Stomach smooth muscle (tissue), 2 donors: ENCODE results near the gene SRGAP3.

Experiments used
- H3K27ac ChIP-seq: one replicate; pipeline ENCODE4 v1.7.0; 2013; ENCODE audit warnings: mild to moderate bottlenecking, low read length, inconsistent platforms
- H3K27me3 ChIP-seq, 2 donors: one replicate each; pipeline ENCODE4 v1.7.0; 2013; ENCODE audit warnings: low read length in 2 of 2; ENCODE audit not compliant: insufficient read depth in 2 of 2, control insufficient read depth in 1 of 2
- H3K36me3 ChIP-seq, 2 donors: one replicate each; pipeline ENCODE4 v1.7.0; 2013; ENCODE audit warnings: low read length in 2 of 2; ENCODE audit not compliant: control insufficient read depth in 2 of 2, insufficient read depth in 2 of 2
- H3K4me1 ChIP-seq: one replicate; pipeline ENCODE4 v1.7.0; 2013; ENCODE audit warnings: low read length; ENCODE audit not compliant: control insufficient read depth, insufficient read depth
- H3K4me3 ChIP-seq, 2 donors: one replicate each; pipeline ENCODE4 v1.7.0; 2013; ENCODE audit warnings: low read length in 2 of 2
- H3K9ac ChIP-seq, 2 donors: one replicate each; pipeline ENCODE4 v1.7.0; 2013; ENCODE audit warnings: low read length in 2 of 2, mild to moderate bottlenecking in 1 of 2
- H3K9me3 ChIP-seq, 2 donors: one replicate each; pipeline ENCODE4 v1.7.0; 2013; ENCODE audit warnings: low read length in 2 of 2; ENCODE audit not compliant: control insufficient read depth in 2 of 2
- donor health status: healthy.
- donor health status: Pancreatic carcinoma.

SRGAP3 gene

DNA sequence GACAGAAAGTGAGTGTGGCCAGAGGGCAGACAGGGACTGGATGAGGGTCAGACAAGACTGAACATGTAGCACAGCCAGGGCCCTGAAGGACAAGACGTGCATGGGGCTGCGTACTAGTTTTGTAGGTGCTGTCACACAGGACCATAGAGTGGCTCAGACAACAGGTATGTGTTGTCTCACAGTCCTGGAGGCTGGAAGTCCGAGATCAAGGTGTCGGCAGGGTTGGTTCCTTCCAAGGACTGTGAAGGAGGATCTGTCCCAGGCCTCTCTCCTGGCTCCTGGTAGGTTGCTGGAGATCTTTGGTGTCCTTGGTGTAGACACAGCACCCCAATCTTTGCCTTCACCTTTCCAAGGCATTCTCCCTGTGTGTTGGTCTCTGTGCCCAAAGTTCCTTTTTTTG, 136.4 kb downstream of the SRGAP3 start:
- no peak overlapping the region for H3K4me3 ChIP-seq
- no peaks in the 10 kb centered on the region for H3K36me3 ChIP-seq
- peaks cover 0 to 6% of the 10 kb centered on the region in 2 donors for H3K9me3 ChIP-seq
- peaks cover 5% of the 10 kb centered on the region for H3K4me1 ChIP-seq
- H3K9ac ChIP-seq: no peak overlapping the region
- H3K27me3 ChIP-seq: no peaks in the 10 kb centered on the region
- H3K27ac ChIP-seq: no peak overlapping the region

DNA sequence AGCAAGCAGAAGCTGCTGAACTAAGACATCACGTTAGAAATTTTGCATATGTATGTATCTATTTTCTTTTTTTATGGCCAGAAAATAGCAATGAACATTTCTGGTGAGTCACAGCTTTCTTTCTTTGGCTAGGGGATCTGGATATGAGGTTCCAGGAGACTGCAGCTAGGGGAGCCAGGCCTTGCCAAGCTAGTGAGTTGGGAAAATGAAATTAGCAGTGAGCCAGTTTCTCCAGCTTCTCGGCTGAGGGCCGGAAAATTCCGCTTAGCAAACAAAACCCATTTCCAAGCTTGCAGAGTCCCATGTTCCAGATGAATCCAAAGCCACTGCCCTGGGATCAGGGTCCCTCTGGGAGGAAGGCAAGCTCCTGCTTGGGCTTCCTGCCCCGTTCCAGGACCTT, 137.6 kb downstream of the SRGAP3 start:
- H3K27me3 ChIP-seq: no peaks in the 10 kb centered on the region
- H3K4me1 ChIP-seq: peaks cover 5% of the 10 kb centered on the region
- H3K9me3 ChIP-seq: peaks cover 0 to 6% of the 10 kb centered on the region in 2 donors
- no peaks in the 10 kb centered on the region for H3K36me3 ChIP-seq
- H3K27ac ChIP-seq: no peak overlapping the region
- no peak overlapping the region for H3K4me3 ChIP-seq
- no peak overlapping the region for H3K9ac ChIP-seq

DNA sequence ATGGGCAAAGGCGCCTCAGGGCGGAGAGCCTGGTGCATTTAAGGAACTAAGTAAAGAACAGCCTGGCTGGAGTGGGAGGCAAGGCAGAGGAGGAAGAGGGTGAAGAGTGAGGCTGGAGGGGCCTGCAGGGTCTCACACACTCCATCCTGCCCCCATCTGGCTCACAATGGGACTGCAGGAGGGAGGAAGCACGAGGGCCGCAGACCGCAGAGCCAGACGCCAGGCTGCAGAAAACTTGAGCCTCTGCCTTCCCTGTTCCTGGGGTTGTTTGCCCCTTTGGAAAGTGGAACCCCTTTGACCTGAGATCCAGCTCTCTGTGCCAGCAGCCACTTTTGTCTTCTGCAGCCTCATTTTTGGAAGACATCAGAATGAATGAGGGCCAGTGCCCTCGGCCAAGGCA, 138.0 kb downstream of the SRGAP3 start:
- no peaks in the 10 kb centered on the region for H3K36me3 ChIP-seq
- H3K4me3 ChIP-seq: no peak overlapping the region
- no peak overlapping the region for H3K9ac ChIP-seq
- peaks cover 0 to 6% of the 10 kb centered on the region in 2 donors for H3K9me3 ChIP-seq
- H3K4me1 ChIP-seq: peaks cover 5% of the 10 kb centered on the region
- no peak overlapping the region for H3K27ac ChIP-seq
- no peaks in the 10 kb centered on the region for H3K27me3 ChIP-seq

DNA sequence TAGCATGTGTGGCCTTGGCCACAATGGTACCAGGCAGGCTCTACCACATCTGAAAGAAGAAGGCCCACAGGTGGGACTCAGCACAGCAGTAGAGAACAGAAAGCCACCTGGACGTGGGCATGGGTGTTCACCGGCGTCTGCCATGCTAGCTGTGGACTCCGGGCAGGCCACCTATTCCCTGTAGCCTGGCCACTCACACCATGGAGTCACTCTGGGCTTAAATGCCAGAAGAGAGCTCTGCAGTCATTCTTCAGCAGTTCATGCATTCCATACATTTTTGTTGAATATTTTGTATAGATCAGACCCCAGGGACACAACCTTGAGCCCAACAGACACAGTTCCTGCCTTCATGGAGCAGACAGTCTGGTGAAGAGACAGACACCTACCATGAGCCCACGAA, 138.6 kb downstream of the SRGAP3 start:
- Histone ChIP-seq H3K27ac (no peak overlapping the region), H3K36me3 (no peaks in the 10 kb centered on the region), H3K27me3 (no peaks in the 10 kb centered on the region), H3K9ac (no peak overlapping the region), H3K4me1 (peaks cover 5% of the 10 kb centered on the region), H3K4me3 (no peak overlapping the region), H3K9me3 (peaks cover 0 to 6% of the 10 kb centered on the region in 2 donors)

DNA sequence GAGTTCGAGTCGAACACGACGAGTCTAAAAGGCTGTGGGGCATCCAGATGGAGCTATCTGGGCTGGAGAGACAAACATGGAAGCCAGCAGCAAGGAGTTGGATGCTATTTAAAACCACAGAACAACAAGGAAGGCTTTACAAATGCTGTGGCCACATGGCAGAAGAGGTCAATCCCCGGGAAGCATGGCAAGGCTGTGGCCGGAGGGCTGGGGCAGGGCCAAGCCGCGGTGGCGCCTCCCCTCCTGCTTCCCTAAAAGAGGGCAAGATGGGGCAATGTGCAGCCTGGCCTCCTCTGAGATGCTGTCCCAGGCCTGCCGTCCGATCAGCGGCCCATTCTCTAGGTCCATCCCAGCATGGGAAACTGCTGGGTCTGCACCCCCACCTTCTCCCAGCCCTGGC, 139.1 kb downstream of the SRGAP3 start:
- peaks cover 5% of the 10 kb centered on the region for H3K4me1 ChIP-seq
- H3K4me3 ChIP-seq: no peak overlapping the region
- no peak overlapping the region for H3K27ac ChIP-seq
- peaks cover 0 to 6% of the 10 kb centered on the region in 2 donors for H3K9me3 ChIP-seq
- no peaks in the 10 kb centered on the region for H3K36me3 ChIP-seq
- H3K9ac ChIP-seq: no peak overlapping the region
- H3K27me3 ChIP-seq: no peaks in the 10 kb centered on the region

DNA sequence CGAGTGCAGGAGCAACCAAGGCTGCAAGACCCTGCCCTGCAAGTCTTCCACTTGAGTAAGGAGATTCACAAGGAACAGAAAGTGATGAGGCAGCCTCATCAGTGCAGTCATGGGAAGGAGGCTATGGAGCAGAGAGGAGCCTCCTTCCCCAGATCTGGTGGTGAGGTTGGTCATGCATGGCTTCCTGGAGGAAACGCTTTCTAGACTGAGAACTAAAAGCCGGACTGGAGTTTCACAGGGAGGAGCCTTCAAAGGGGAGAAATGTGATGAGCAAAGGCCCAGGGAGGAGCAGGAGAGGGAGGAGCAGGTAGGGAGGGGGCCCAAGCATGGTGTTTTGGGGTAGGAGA, 139.9 kb downstream of the SRGAP3 start:
- H3K27ac ChIP-seq: no peak overlapping the region
- no peaks in the 10 kb centered on the region for H3K36me3 ChIP-seq
- no peak overlapping the region for H3K4me3 ChIP-seq
- no peaks in the 10 kb centered on the region for H3K27me3 ChIP-seq
- H3K4me1 ChIP-seq: peaks cover 5% of the 10 kb centered on the region
- no peak overlapping the region for H3K9ac ChIP-seq
- H3K9me3 ChIP-seq: peaks cover 0 to 6% of the 10 kb centered on the region in 2 donors

DNA sequence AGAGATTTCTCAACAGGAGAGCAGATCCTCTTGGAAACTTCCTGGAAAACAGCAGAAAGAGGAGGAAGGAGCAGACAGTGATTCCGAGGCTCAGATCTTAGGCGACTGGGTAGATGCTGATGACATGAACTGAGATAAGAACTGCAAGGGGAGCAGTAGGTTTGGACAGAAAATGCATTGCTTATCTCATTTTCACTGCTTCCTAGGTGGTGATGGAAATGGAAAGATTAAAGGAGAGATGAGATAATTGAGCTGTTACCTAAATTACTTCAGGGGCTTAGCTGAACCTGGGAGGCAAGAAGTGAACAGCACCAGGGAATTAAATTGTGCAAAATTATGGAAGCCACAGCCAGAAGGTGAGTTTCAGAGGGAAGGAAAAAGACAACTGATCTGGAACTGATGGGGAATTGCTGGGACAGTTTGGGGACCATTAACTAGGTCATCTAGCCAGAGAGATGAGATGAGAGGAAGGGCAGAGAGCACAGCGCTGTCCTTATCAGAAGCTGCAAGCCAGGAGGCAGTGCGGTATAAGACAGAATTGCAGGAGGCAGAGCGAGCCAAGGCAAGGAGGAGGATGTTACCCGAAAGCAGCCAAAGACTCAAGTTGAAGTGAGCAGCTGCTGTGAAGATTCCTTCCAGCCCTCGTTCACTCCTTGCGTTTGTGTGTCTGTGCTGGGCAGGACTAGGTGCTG, 140.4 kb downstream of the SRGAP3 start:
- Histone ChIP-seq H3K36me3 (no peaks in the 10 kb centered on the region), H3K9me3 (peaks cover 0 to 6% of the 10 kb centered on the region in 2 donors), H3K27ac (no peak overlapping the region), H3K4me1 (peaks cover 5% of the 10 kb centered on the region), H3K9ac (no peak overlapping the region), H3K4me3 (no peak overlapping the region), H3K27me3 (no peaks in the 10 kb centered on the region)

DNA sequence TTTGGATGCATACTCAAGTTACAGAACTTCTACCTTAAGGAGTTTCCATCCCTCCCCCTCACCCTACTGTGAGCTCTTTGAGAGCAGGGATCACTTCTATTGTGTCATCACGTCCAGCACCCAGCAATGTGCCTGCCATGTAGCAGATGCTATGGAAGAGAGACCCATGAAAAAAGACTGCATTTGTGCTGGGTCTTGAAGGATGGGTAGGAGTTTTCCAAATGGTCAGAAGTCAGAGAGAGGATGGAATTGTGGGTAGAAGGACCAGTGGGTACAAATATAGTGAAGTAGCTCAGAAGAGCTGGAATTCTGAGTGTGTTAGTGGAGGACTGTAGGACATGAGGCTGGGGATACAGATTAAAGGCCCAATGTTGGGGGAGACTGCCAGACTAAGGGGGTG, 141.7 kb downstream of the SRGAP3 start:
- Histone ChIP-seq H3K4me1 (peaks cover 5% of the 10 kb centered on the region), H3K27ac (no peak overlapping the region), H3K9ac (no peak overlapping the region), H3K4me3 (no peak overlapping the region), H3K27me3 (no peaks in the 10 kb centered on the region), H3K36me3 (no peaks in the 10 kb centered on the region), H3K9me3 (peaks cover 0 to under 1% of the 10 kb centered on the region in 2 donors)

DNA sequence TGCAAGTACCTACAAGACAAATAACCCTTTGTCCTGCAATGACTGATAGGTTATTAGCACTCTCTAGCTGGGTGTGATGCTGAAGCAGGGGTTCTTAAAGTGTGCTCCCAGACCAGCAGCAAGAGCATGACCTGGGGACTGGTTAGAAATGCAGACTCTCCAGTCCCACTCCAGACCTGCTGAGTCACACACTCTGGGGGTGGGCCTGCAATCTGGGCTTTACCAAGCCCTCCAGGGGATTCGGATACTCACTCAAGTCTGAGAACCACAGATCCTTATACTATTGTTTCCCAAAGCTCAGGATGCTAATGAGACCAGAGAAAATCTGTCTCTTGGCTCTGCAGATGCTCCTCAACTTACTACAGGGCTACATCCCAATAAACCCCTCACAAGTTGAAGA, 144.0 kb downstream of the SRGAP3 start:
- Histone ChIP-seq H3K9me3 (no peaks in the 10 kb centered on the region), H3K27me3 (no peaks in the 10 kb centered on the region), H3K36me3 (no peaks in the 10 kb centered on the region), H3K4me3 (no peak overlapping the region), H3K9ac (no peak overlapping the region), H3K27ac (no peak overlapping the region), H3K4me1 (peaks cover 4% of the 10 kb centered on the region)

DNA sequence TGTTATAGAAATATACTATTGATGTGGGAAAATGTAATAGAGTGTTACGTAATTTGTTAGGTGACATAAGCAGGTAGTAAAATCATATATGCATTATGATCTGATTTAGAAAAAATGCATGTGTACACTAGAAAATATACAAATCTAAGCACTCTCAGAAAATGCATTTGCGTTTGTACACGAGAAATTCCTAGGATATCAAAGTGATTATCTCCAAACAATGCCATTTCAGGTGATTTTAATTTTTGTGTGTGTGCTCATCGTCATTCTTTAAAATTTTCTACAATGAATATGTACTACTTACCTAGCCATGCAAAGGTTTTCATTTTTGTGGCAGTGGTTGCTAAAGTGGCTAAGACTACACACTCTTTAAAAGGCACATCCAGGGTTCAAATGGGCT, 145.3 kb downstream of the SRGAP3 start:
- no peak overlapping the region for H3K9ac ChIP-seq
- no peak overlapping the region for H3K27ac ChIP-seq
- H3K4me3 ChIP-seq: no peak overlapping the region
- H3K4me1 ChIP-seq: peaks cover 4% of the 10 kb centered on the region
- no peaks in the 10 kb centered on the region for H3K27me3 ChIP-seq
- no peaks in the 10 kb centered on the region for H3K36me3 ChIP-seq
- H3K9me3 ChIP-seq: no peaks in the 10 kb centered on the region

DNA sequence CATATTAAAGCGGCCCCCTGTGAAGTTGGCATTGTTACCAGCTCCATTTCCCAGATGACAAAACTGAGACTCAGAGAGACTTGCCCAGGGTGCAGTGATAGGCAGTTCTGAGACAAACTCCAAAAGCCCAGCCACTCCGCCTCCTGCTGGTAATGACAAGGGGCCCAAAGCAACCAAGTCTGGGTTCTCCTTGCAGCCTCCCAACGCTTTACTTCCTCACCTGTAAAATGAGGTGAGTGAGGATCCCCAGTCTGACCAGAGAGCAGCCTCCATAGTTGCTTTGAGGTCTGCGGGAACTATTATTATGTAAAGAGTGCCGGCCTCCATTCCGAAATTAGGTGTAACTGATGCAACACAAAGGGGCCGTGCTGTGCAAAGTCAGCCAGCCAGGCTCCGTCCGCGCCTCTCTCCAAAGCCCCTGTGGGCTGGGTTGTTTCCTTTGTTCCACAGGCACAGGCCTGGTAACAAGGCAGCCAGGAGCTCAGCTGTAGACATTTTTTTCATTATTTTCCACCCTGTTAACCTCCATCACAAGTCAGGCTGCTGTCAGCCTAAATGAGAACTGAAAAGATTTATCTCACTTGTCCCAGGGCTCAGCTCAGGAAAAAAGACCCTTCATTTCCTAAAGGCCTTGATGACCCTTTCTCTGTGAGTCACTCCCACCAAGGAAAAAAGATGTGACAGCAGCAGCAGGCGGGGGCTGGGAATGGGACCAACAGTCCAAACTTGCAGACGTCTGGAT, 147.0 kb downstream of the SRGAP3 start:
- no peaks in the 10 kb centered on the region for H3K36me3 ChIP-seq
- H3K4me1 ChIP-seq: peaks cover 4% of the 10 kb centered on the region
- no peak overlapping the region for H3K9ac ChIP-seq
- no peaks in the 10 kb centered on the region for H3K27me3 ChIP-seq
- no peak overlapping the region for H3K4me3 ChIP-seq
- no peak overlapping the region for H3K27ac ChIP-seq
- no peaks in the 10 kb centered on the region for H3K9me3 ChIP-seq
